GM10248 (cell line): ENCODE measurements around the gene TRIM71.

Experiments used
- CTCF ChIA-PET: fragments of 300-600 bp; sonication (Branson Sonifier 250); formaldehyde crosslinking; extraction: SDS; loops from one replicate; lab custom pipeline; 2021; ENCODE audit warnings: antibody characterized with exemption; lab: Yijun Ruan, JAX
- POLR2A ChIA-PET: fragments of 350-650 bp; sonication (Branson Sonifier 250); formaldehyde crosslinking; extraction: SDS; loops from one replicate; lab custom pipeline; 2020; ENCODE audit warnings: antibody characterized with exemption; lab: Yijun Ruan, JAX
- DNase-seq: peaks from one replicate; pipeline ENCODE4 v3.0.0; 2012; ENCODE audit errors: extremely low spot score
- CTCF ChIP-seq: IDR thresholded peaks from 2 replicates; pipeline ENCODE4 v1.5.1; 2012; ENCODE audit warnings: mild to moderate bottlenecking, low read depth; ENCODE audit errors: extremely low read depth, missing control alignments, control extremely low read depth

TRIM71 gene

DNA sequence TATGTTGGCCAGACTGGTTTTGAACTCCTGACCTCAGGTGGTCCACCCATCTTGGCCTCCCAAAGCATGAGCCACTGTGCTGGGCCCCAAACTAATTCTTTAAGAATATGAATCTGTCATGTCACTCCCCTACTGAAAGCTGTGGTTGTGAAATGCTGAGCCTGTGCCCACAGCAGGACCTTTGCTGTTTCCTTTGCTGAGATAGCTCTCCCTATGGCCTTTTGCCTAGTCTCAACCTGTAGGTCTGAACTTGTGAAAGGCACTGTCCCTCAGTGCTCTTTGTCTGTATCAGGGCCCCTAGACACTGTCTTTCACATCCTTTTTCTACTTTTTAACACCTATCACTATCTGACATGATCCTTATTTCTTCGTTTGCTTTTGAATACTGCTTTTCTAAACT lies 70.9 kb downstream of the TRIM71 start:
- peak; percentile 61 for DNase-seq
- CTCF ChIA-PET, result interaction anchor here (1.6 kb wide), 1 partner anchor 14 kb away, joined by 3 read pairs; no protein-coding TSS in a partner anchor
- POLR2A ChIA-PET, result no interaction called here
- TF ChIP-seq CTCF, result no peak

GRCh38 chr3:32890420-32891276 lies 72.9 kb downstream of the TRIM71 start:
- ChIA-PET CTCF (interaction anchor here (1.0 to 1.5 kb wide), 2 partner anchors 12 kb away, joined by 3 to 5 read pairs; no protein-coding TSS in a partner anchor), POLR2A (no interaction called here)
- DNase-seq, result no peak
- TF ChIP-seq CTCF, result no peak

DNA sequence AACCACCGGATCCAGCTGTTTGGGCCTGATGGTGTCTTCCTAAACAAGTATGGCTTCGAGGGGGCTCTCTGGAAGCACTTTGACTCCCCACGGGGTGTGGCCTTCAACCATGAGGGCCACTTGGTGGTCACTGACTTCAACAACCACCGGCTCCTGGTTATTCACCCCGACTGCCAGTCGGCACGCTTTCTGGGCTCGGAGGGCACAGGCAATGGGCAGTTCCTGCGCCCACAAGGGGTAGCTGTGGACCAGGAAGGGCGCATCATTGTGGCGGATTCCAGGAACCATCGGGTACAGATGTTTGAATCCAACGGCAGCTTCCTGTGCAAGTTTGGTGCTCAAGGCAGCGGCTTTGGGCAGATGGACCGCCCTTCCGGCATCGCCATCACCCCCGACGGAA lies 73.6 kb downstream of the TRIM71 start:
- ChIA-PET CTCF (interaction anchor here (1.5 kb wide), 1 partner anchor 12 kb away, joined by 5 read pairs; no protein-coding TSS in a partner anchor), POLR2A (no interaction called here)
- no peak for TF ChIP-seq CTCF
- no peak for DNase-seq

DNA sequence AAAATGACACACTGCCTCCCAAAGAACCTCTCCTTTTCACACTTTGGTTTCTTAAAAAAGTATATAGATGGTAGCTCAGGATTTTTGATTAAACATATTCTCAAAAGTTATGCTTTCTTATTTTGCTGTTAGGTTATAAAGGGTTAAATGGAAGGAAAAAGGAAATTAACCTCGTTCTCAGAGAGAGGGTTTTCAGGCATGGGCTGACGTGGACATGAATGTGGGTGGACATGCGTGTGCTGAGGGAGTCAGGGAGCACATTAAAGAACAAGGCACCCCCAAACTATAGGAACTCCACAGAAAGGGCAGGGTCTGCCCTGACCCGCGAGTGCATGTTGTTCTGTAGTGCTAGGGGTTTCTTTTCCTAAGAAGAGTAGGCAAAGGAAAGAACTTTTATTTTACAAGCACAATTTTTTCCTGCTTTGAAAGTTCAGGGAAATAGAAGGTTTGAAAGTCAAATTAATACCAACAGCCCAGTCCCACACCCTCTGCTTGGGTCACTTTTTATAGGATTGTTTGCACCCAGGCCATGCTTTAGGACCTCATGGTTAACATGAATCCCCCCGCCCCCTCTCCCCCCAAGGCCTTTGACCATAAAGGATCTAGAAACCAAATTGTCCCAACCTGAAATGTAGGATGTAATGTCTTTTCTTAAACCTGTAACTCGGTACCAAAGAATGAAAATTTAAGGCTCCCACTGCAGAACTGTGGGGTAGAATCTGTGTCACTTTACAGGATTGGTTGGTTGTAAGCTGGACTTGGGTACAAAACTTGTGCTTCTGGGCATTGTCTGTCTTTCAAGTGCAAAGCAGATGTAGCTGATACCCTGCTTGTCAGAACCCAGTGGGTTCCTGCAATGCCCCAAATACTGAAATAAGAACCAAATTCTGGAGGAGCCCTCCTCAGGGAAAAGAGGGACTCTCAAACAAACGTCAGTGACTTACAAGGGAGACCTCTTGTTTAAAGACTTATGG lies 75.1 kb downstream of the TRIM71 start:
- ChIA-PET POLR2A (no interaction called here), CTCF (interaction anchor here (1.1 to 2.2 kb wide), 4 partner anchors 10 to 14 kb away, joined by 3 to 7 read pairs (median 6); no protein-coding TSS in a partner anchor)
- no peak for TF ChIP-seq CTCF
- no peak for DNase-seq

DNA sequence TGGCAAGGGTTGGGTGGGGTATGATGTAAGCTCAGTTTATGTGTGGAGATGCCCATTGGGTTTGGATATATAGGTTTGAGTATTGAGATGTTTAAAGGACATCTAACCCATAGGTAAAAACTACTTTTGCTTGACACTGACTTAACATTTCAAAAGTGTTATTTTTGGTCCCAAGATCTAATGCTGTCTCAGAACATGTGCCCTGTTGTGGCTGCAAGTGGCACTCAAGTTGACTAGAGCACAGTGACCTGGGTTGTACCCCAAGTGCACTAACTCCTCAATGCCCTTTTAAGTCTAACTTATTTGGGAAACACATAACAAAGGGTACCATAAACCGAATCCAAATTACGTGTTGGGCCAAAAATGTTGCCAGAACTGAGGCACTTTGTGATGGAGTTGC lies 77.2 kb downstream of the TRIM71 start:
- TF ChIP-seq CTCF, result no peak
- DNase-seq, result no peak
- ChIA-PET CTCF (interaction anchor here (1.6 to 2.2 kb wide), 4 partner anchors 8 to 38 kb away, joined by 4 to 7 read pairs (median 6); no protein-coding TSS in a partner anchor), POLR2A (no interaction called here)

DNA sequence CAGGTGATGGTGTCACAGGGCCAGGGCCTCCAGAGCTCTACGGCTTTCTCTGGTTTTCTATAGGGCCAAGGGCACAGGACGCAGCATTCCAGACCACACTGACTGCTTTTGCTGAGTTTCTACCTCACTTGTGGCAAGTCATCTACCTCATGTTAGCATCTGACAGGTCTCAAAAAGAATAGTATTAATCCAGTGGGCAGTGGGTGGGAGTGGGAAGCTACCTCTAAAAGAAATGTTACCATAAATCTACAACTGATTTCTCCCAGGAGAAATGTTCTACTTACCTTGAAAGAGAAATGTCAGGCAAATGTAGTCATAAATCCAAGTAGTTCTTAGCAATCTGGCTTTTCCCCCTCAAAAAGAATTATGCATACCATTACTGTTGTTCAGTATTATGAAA lies 77.9 kb downstream of the TRIM71 start:
- DNase-seq, result no peak
- TF ChIP-seq CTCF, result no peak
- CTCF ChIA-PET, result interaction anchor here (1.6 to 1.9 kb wide), 2 partner anchors 10 to 38 kb away, joined by 4 to 5 read pairs; no protein-coding TSS in a partner anchor
- POLR2A ChIA-PET, result no interaction called here
